Neural progenitor cell (in vitro differentiated cells): ENCODE results near the gene COL4A2.

Experiments
- CTCF ChIP-seq: fragments of 200-600 bp; sonication (generic); IDR thresholded peaks from 2 replicates; pipeline ENCODE4 v1.5.1; 2017; ENCODE audit warnings: antibody characterized with exemption, mild to moderate bottlenecking
- EZH2 ChIP-seq: fragments of 200-600 bp; sonication (generic); IDR thresholded peaks from 2 replicates; pipeline ENCODE4 v1.6.1; 2017; ENCODE audit warnings: antibody characterized with exemption, mild to moderate bottlenecking, moderate library complexity

- no peak for TF ChIP-seq CTCF
- TF ChIP-seq EZH2, result no peak
Measured at GRCh38 chr13:110448230-110448629, 141.1 kb downstream of the COL4A2 start.
